ENCODE results near the gene KDM6A.

DNA sequence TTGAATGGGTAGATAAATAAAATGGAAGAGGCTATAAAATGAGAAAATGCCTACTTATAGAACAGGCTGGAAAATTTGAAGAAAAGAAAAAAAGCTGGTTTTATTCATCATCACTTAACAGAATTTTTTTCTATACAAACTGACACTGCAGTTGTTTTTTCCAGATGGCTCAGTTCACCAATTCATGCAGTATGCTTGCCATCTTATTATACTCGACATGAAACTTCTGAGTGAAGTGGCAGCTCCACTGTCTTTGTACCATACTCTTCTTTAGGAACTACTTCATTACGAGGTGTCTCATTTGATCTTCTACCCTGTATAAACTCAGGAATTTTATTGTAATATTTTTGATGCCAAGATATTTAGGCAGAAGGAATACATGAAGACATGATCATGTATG, 153.0 kb downstream of the KDM6A start:
- TF ChIP-seq YY1 (IDR thresholded peaks at IDR 0.05; ENCODE audit: low read depth) (no peak), USF1 (IDR thresholded peaks at IDR 0.05) (no peak), TEAD4 (IDR thresholded peaks at IDR 0.05) (no peak), FOXM1 (IDR thresholded peaks at IDR 0.05; ENCODE audit: borderline replicate concordance, low read depth) (no peak), ZBTB7A (IDR thresholded peaks at IDR 0.05; ENCODE audit: low read depth) (no peak)
- TF ChIP-seq, protein P1, sequence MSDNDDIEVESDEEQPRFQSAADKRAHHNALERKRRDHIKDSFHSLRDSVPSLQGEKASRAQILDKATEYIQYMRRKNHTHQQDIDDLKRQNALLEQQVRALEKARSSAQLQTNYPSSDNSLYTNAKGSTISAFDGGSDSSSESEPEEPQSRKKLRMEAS (IDR thresholded peaks at IDR 0.05): no peak
